ENCODE results near the gene TLCD3B. TPM values are rescaled to one million over a fixed set of nuclear protein-coding genes. Genes with fewer than 3 reads are reported as not detected.
A peak's percentile ranks its signal among the peaks of the same experiment; 100 is the strongest.
"Not testable (repeated sequence)": the region's sequence is repeated elsewhere in the genome, so short reads cannot be mapped to it uniquely, and the experiment has no call there.

The TLCD3B gene
- total RNA-seq, 4 donors from 2014 or later: 0.27 TPM; not detected in 3

DNA sequence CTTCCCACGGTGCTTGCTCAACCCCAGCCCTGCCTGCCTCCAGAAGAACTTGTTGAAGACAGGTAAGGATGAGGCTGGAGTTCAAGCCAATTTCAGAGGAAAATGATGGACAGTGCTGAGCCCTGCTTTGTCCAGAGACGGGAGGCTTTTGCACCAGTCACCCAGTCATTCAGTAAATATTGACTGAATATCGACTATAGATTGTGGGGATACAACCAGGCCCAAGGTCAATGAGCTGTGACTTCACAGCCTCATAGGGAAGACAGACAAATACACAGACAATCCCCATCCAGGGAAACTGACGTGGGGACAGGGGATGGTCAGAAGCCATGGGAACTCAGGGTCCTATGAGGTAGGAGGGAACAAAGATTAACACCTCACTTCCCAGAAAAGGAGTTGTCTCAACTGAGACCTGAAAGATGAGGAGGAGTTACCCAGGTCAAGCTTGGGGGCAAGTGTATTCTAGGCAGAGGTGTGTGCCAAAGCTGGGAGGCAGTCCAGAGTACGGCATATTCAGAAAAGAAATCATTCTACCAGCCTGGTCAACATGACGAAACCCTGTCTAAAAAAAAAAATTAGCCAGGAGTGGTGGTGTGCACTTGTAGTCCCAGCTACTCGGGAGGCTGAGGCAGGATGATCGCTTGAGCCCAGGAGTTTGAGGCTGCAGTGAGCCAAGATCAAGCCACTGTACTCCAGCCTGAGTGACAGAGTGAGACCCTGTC, 14.4 kb downstream of the TLCD3B start:
- Histone ChIP-seq H3K4me3 (no peak overlapping the region), H3K4me1 (peaks cover 0 to 5% of the 10 kb centered on the region in 2 donors), H3K27me3 (peaks cover 7 to 13% (median 9%) of the 10 kb centered on the region in 3 donors), H3K9me3 (no peaks in the 10 kb centered on the region), H3K27ac (no peak overlapping the region), H3K36me3 (no peaks in the 10 kb centered on the region)
- intact Hi-C loops (cut with DNase I; ENCODE audit: low total_unique reads): no loop called here
- in situ Hi-C loops (cut with MboI; ENCODE audit: low sequenced_read_pairs in 4 of 4): loop anchor here in 1 of 4 donors (25.0 kb wide), 1 partner anchor 329 kb away; the partner anchor contains the start of gene QPRT
- DNase-seq (no peak), ATAC-seq (no peak)
- TF ChIP-seq, protein P1, sequence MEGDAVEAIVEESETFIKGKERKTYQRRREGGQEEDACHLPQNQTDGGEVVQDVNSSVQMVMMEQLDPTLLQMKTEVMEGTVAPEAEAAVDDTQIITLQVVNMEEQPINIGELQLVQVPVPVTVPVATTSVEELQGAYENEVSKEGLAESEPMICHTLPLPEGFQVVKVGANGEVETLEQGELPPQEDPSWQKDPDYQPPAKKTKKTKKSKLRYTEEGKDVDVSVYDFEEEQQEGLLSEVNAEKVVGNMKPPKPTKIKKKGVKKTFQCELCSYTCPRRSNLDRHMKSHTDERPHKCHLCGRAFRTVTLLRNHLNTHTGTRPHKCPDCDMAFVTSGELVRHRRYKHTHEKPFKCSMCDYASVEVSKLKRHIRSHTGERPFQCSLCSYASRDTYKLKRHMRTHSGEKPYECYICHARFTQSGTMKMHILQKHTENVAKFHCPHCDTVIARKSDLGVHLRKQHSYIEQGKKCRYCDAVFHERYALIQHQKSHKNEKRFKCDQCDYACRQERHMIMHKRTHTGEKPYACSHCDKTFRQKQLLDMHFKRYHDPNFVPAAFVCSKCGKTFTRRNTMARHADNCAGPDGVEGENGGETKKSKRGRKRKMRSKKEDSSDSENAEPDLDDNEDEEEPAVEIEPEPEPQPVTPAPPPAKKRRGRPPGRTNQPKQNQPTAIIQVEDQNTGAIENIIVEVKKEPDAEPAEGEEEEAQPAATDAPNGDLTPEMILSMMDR (IDR thresholded peaks at IDR 0.05 in 4 of 5, conservative IDR thresholded peaks at IDR 0.05 in 1 of 5): no peak
- TF ChIP-seq POLR2A (IDR thresholded peaks at IDR 0.05): no peak

DNA sequence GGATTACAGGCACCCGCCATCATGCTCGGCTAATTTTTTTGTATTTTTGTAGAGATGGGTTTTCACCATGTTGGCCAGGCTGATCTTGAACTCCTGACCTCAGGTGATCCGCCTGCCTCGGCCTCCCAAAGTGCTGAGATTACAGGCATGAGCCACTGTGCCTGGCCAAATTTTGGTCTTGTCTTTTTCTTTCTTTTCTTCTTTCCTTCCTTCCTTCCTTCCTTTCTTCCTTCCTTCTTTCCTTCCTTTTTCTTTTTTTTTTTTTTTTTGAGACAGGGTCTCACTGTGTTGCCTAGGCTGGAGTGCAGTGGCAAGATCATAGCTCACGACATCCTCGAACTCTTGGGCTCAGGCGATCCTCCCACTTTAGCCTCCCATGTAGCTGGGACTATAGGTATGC, 15.6 kb downstream of the TLCD3B start:
- ATAC-seq; H3K36me3 ChIP-seq; DNase-seq; H3K27ac ChIP-seq; H3K4me3 ChIP-seq; H3K4me1 ChIP-seq; H3K9me3 ChIP-seq; intact Hi-C loops (cut with DNase I; ENCODE audit: low total_unique reads): not testable (repeated sequence)
- in situ Hi-C loops (cut with MboI; ENCODE audit: low sequenced_read_pairs in 4 of 4): loop anchor here in 1 of 4 donors (25.0 kb wide), 1 partner anchor 328 kb away; the partner anchor contains the start of gene QPRT
- peaks cover 17 to 20% (median 20%) of the 10 kb centered on the region in 3 donors for H3K27me3 ChIP-seq

DNA sequence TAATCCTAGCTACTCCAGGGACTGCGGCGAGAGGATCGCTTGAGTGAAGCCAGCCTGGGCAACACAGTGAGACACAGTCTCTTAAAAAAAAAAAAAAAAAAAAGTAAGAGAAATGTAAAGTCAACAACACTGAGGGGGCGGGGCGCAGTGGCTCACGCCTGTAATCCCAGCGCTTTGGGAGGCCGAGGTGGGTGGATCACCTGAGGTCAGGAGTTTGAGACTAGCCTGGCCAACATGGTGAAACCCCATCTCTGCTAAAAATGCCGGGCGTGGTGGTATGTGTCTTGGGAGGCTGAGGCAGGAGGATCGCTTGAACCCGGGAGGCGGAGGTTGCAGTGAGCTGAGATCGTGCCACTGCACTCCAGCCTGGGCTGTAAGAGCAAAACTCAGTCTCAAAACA, 18.5 kb downstream of the TLCD3B start:
- in situ Hi-C loops (cut with MboI; ENCODE audit: low sequenced_read_pairs in 4 of 4): loop anchor here in 1 of 4 donors (25.0 kb wide), 1 partner anchor 325 kb away; the partner anchor contains the start of gene QPRT

DNA sequence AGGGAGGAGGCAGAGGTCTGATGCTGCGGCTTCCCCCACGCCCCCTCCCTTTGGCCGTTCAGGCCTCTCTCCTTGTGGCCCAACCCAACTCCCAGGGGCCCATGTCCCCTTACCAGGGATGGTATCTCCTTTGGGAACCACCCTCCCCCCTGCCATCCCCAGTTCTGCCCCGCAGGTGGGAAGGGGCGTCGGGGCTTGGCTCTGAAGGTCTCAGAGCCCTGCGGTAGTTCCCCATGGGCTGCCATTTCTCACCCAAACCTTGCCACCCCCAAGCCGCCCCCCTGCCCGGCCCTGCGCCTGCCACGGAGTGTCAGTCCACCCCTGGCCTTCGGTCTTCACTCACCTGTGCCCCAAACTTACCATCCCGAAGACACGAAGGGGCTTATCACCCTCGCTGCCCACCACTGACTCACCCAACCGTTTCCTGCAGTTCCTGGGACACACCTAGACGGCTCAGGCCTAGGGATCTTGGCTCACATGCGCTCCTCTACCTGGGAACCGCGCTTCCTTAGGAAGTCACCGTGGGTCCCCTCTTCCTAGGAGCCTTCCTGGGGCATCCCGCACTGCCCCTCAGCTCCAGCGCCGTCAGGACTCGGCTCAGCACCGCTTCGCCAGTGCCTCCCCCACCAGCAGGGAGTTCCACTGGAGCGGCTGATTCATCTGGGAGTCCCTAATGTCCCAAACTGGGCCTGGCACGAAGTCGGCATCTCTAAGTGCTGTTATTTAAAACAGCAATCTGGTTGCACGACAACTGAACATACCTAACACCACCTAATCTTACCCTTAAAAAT, 19.2 kb downstream of the TLCD3B start:
- H3K27ac ChIP-seq: no peak overlapping the region
- H3K36me3 ChIP-seq: no peaks in the 10 kb centered on the region
- H3K9me3 ChIP-seq: no peaks in the 10 kb centered on the region
- H3K4me1 ChIP-seq: peaks cover 3 to 9% of the 10 kb centered on the region in 2 donors
- peaks cover 36 to 40% (median 37%) of the 10 kb centered on the region in 3 donors for H3K27me3 ChIP-seq
- in situ Hi-C loops (cut with MboI; ENCODE audit: low sequenced_read_pairs in 4 of 4) (loop anchor here in 1 of 4 donors (25.0 kb wide), 1 partner anchor 325 kb away; the partner anchor contains the start of gene QPRT), intact Hi-C loops (cut with DNase I; ENCODE audit: low total_unique reads) (no loop called here)
- TF ChIP-seq, protein P1 (IDR thresholded peaks at IDR 0.05 in 4 of 5, conservative IDR thresholded peaks at IDR 0.05 in 1 of 5): no peak
- no peak for TF ChIP-seq POLR2A (IDR thresholded peaks at IDR 0.05)
- no peak for ATAC-seq
- no peak for DNase-seq
- peak overlapping the region in 1 of 4 donors; percentile 23 for H3K4me3 ChIP-seq

More for the DNA sequence above, 18.5 kb downstream of the TLCD3B start:
- DNase-seq; H3K4me3 ChIP-seq; H3K36me3 ChIP-seq; H3K27ac ChIP-seq; H3K9me3 ChIP-seq; intact Hi-C loops (cut with DNase I; ENCODE audit: low total_unique reads); ATAC-seq; H3K4me1 ChIP-seq: not testable (repeated sequence)
- peaks cover 36 to 40% (median 37%) of the 10 kb centered on the region in 3 donors for H3K27me3 ChIP-seq

DNA sequence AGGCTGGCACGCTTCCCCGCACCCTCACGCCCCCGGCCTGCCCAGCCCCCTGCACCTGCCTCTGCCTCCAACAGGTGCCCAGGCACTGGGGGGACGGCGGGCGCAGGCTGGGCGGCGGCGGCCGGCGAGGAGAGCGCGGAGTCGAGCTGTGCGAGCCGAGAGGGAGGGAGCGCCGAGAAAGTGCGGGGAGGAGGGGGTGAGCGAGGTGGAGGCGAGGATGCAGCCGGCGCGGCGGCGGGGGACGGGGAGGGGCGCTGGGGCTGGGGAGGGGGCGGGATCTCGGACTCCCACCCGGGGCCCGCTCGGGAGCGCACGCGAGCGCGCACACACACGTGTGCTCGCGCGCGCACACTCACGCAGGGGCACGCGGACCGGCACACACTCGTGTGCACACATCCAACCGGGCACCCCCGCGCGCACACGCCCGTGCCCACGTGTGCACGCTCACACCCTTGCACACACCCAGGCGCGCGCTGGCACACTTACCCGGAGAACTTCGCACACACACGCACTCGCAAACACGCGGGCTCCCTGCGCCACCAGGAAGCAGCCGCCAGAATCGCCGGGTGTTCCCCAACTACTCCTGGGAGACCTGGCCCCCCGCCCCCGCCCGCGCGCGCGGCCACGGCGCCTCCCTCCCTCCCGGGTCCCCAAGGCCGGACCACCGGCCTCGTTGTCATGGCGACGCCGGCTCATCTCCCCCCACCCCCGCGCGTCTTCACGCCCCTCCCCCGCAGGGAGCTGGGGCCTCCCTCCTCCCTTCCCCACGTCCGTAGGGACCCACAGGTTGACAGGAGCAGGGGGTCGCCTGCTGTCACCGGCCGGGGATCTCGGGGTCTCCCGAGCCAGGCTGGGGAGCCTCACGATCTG, 20.0 kb downstream of the TLCD3B start, which contains the start of gene DOC2A:
Gene DOC2A, minus strand, starts transcription at position 184 of the 870 bp plus-strand sequence. CDS start 805 bp downstream, outside the sequence.
- H3K36me3 ChIP-seq: no peaks in the 10 kb centered on the region
- TF ChIP-seq POLR2A (IDR thresholded peaks at IDR 0.05): no peak
- TF ChIP-seq, protein P1 (IDR thresholded peaks at IDR 0.05 in 4 of 5, conservative IDR thresholded peaks at IDR 0.05 in 1 of 5): no peak
- peaks cover 36 to 40% (median 37%) of the 10 kb centered on the region in 3 donors for H3K27me3 ChIP-seq
- no peaks in the 10 kb centered on the region for H3K9me3 ChIP-seq
- DNase-seq: no peak
- no peak within 1 kb of the TSS for H3K27ac ChIP-seq
- in situ Hi-C loops (cut with MboI; ENCODE audit: low sequenced_read_pairs in 4 of 4) (loop anchor here in 1 of 4 donors (25.0 kb wide), 1 partner anchor 324 kb away; the partner anchor contains the start of gene QPRT), intact Hi-C loops (cut with DNase I; ENCODE audit: low total_unique reads) (no loop called here)
- H3K4me1 ChIP-seq: peaks cover 3 to 9% of the 10 kb centered on the region in 2 donors
- no peak for ATAC-seq
- H3K4me3 ChIP-seq: peak within 1 kb of the TSS; percentile 18 to 41 (median 30)

All from gastrocnemius medialis (tissue), 4 donors.